Esophagus squamous epithelium (tissue), 5 donors: ENCODE data around the gene ZFP36. TPM values are rescaled to one million over a fixed set of nuclear protein-coding genes. Genes with fewer than 3 reads are reported as not detected.

ENCODE experiments used
- DNase-seq: peaks from one replicate; lab custom pipeline; 2025; lab: John Stamatoyannopoulos, UW
- H3K27ac ChIP-seq, 4 donors: fragments of 200-600 bp; sonication (generic); one replicate each; pipeline ENCODE4 v1.5.1; 2016 to 2019; ENCODE audit warnings: mild to moderate bottlenecking in 1 of 4
- H3K27me3 ChIP-seq, 4 donors: fragments of 200-600 bp; sonication (generic); 1 replicate in 3 of 4; 2 replicates in 1 of 4; pipeline versions ENCODE4 v1.5.1 to v1.6.0; 2017 to 2021; ENCODE audit warnings: antibody characterized with exemption in 1 of 4
- H3K36me3 ChIP-seq, 3 donors: fragments of 200-600 bp; sonication (generic); one replicate each; pipeline ENCODE4 v1.5.1; 2016 to 2019
- H3K4me1 ChIP-seq, 3 donors: fragments of 200-600 bp; sonication (generic); one replicate each; pipeline ENCODE4 v1.5.1; 2017 to 2019
- H3K4me3 ChIP-seq, 4 donors: fragments of 200-600 bp; sonication (generic); 1 replicate in 3 of 4; 2 replicates in 1 of 4; pipeline ENCODE4 v1.5.1; 2016 to 2019; ENCODE audit warnings: mild to moderate bottlenecking in 2 of 4, moderate library complexity in 1 of 4
- H3K9me3 ChIP-seq, 3 donors: fragments of 200-600 bp; sonication (generic); one replicate each; pipeline ENCODE4 v1.5.1; 2016 to 2019
- CTCF ChIP-seq, 6 experiments: fragments of 450-650 bp in 4 of 6; fragments of 200-600 bp in 2 of 6; sonication (generic) in 2 of 6; IDR thresholded peaks; one replicate each; pipeline ENCODE4 v1.5.1; 2016 to 2019; ENCODE audit warnings: antibody characterized with exemption in 6 of 6, mild to moderate bottlenecking in 4 of 6, moderate library complexity in 4 of 6
- POLR2A ChIP-seq, 4 donors: fragments of 450-650 bp; IDR thresholded peaks; one replicate each; pipeline ENCODE4 v1.6.1; 2017; ENCODE audit warnings: antibody characterized with exemption in 4 of 4, mild to moderate bottlenecking in 4 of 4, moderate library complexity in 3 of 4
- WGBS, 2 donors: methylation state at CpG; one replicate each; pipeline ENCODE4 v1.1.5; 2018; 5-methylcytosine and 5-hydroxymethylcytosine counted together
- intact Hi-C: fragments of 100-400 bp; cut with DNase I; formaldehyde crosslinking; loops from one replicate; pipeline ENCODE4 v1.15.0; 2022
- total RNA-seq, 4 donors: library from RNA; depleted of rRNA; stranded (reverse); fragments of >200 nt; gene quantifications; one replicate each; pipeline ENCODE4 v1.1.0, GENCODE V29; 2016
- donor health status: DM: yes; HTN: yes; CAD: no.

The ZFP36 gene
- total RNA-seq, 4 donors from 2014 or later: 72.1 to 230 (median 121) TPM

- DNase-seq: no peak
- Histone ChIP-seq H3K4me3 (no peak overlapping the region), H3K4me1 (peaks cover 0 to 11% (median 0%) of the 10 kb centered on the region in 3 donors), H3K27ac (no peak overlapping the region), H3K36me3 (peaks cover 0 to 56% (median 13%) of the 10 kb centered on the region in 3 donors), H3K9me3 (no peaks in the 10 kb centered on the region), H3K27me3 (no peaks in the 10 kb centered on the region)
- no peak for TF ChIP-seq CTCF (IDR thresholded peaks at IDR 0.05)
- no peak for TF ChIP-seq POLR2A (IDR thresholded peaks at IDR 0.05)
- 90 to 95% methylated on average over 4 to 5 of the region's 15 CpGs for WGBS, 2 donors
- intact Hi-C loops: no loop called here
These were observed 14.1 kb downstream of the ZFP36 start for GRCh38 chr19:39420769-39421168.

GRCh38 chr19:39422020-39422419 is 15.4 kb downstream of the ZFP36 start:
- Histone ChIP-seq H3K27ac (no peak overlapping the region), H3K4me1 (no peaks in the 10 kb centered on the region), H3K4me3 (no peak overlapping the region), H3K27me3 (no peaks in the 10 kb centered on the region), H3K9me3 (no peaks in the 10 kb centered on the region), H3K36me3 (peaks cover 0 to 56% (median 13%) of the 10 kb centered on the region in 3 donors)
- TF ChIP-seq POLR2A (IDR thresholded peaks at IDR 0.05) (no peak), CTCF (IDR thresholded peaks at IDR 0.05) (no peak)
- DNase-seq: no peak
- 89 to 95% methylated on average over 3 to 4 of the region's 5 CpGs for WGBS, 2 donors
- intact Hi-C loops: no loop called here

- 76 to 88% methylated on average over 3 to 25 of the region's 35 CpGs for WGBS, 2 donors
- H3K9me3 ChIP-seq: no peaks in the 10 kb centered on the region
- DNase-seq: no peak
- H3K36me3 ChIP-seq: peaks cover 0 to 44% (median 12%) of the 10 kb centered on the region in 3 donors
- H3K4me1 ChIP-seq: peaks cover 0 to 7% (median 4%) of the 10 kb centered on the region in 3 donors
- TF ChIP-seq CTCF (IDR thresholded peaks at IDR 0.05): no peak
- no peak for TF ChIP-seq POLR2A (IDR thresholded peaks at IDR 0.05)
- no peak overlapping the region for H3K4me3 ChIP-seq
- no peak overlapping the region for H3K27ac ChIP-seq
- intact Hi-C loops: no loop called here
- no peaks in the 10 kb centered on the region for H3K27me3 ChIP-seq
These were observed 16.8 kb downstream of the ZFP36 start for GRCh38 chr19:39423258-39424086.

- no peaks in the 10 kb centered on the region for H3K27me3 ChIP-seq
- intact Hi-C loops: no loop called here
- TF ChIP-seq CTCF (IDR thresholded peaks at IDR 0.05): no peak
- no peak for TF ChIP-seq POLR2A (IDR thresholded peaks at IDR 0.05)
- H3K4me3 ChIP-seq: no peak overlapping the region
- H3K27ac ChIP-seq: no peak overlapping the region
- H3K36me3 ChIP-seq: peaks cover 0 to 35% (median 4%) of the 10 kb centered on the region in 3 donors
- no peaks in the 10 kb centered on the region for H3K9me3 ChIP-seq
- H3K4me1 ChIP-seq: peaks cover 0 to 18% (median 14%) of the 10 kb centered on the region in 3 donors
- no peak for DNase-seq
- WGBS, 2 donors: no CpG with 5 or more reads among the region's 16 CpGs
These were observed 18.3 kb downstream of the ZFP36 start for GRCh38 chr19:39424934-39425333.

GRCh38 chr19:39425744-39426143 is 19.1 kb downstream of the ZFP36 start:
- no peak for DNase-seq
- 88 to 91% methylated on average over 7 of the region's 7 CpGs for WGBS, 2 donors
- TF ChIP-seq CTCF (IDR thresholded peaks at IDR 0.05) (no peak), POLR2A (IDR thresholded peaks at IDR 0.05) (no peak)

More at GRCh38 chr19:39425744-39426143, 19.1 kb downstream of the ZFP36 start:
- H3K36me3 ChIP-seq: peaks cover 0 to 35% (median 4%) of the 10 kb centered on the region in 3 donors
- no peak overlapping the region for H3K27ac ChIP-seq
- intact Hi-C loops: no loop called here
- no peaks in the 10 kb centered on the region for H3K9me3 ChIP-seq
- no peak overlapping the region for H3K4me3 ChIP-seq
- H3K27me3 ChIP-seq: no peaks in the 10 kb centered on the region
- H3K4me1 ChIP-seq: peaks cover 0 to 25% (median 14%) of the 10 kb centered on the region in 3 donors
